ENCODE results near the gene PAPOLA. TPM values are rescaled to one million over a fixed set of nuclear protein-coding genes. Genes with fewer than 3 reads are reported as not detected.

The PAPOLA gene
- total RNA-seq, 4 donors from 2014 or later = 105 to 155 (median 116) TPM

GRCh38 chr14:96598332-96598928 is 96.2 kb downstream of the PAPOLA start:
- no peak for DNase-seq (ENCODE audit: extremely low spot score)
- H3K4me1 ChIP-seq = no peaks in the 10 kb centered on the region
- no peaks in the 10 kb centered on the region for H3K36me3 ChIP-seq
- H3K9me3 ChIP-seq = no peaks in the 10 kb centered on the region
- no peak overlapping the region for H3K27ac ChIP-seq (replicated peaks in 1 of 4)
- H3K4me3 ChIP-seq = no peak overlapping the region
- peaks cover 0 to 23% (median 0%) of the 10 kb centered on the region in 4 donors for H3K27me3 ChIP-seq
- 57% methylated on average over 14 of the region's 14 CpGs for WGBS
- TF ChIP-seq CTCF (IDR thresholded peaks at IDR 0.05) = no peak
- TF ChIP-seq POLR2A (IDR thresholded peaks at IDR 0.05; ENCODE audit: low read depth) = no peak
- TF ChIP-seq EP300 (IDR thresholded peaks at IDR 0.05) = no peak
- no peak for TF ChIP-seq POLR2AphosphoS5 (IDR thresholded peaks at IDR 0.05)
- intact Hi-C loops (cut with DNase I) = no loop called here

GRCh38 chr14:96599076-96599475 is 96.9 kb downstream of the PAPOLA start:
- no peak for DNase-seq (ENCODE audit: extremely low spot score)
- Histone ChIP-seq H3K27me3 (peaks cover 0 to 21% (median 0%) of the 10 kb centered on the region in 4 donors), H3K36me3 (no peaks in the 10 kb centered on the region), H3K27ac (replicated peaks in 1 of 4) (no peak overlapping the region), H3K9me3 (no peaks in the 10 kb centered on the region), H3K4me3 (no peak overlapping the region), H3K4me1 (no peaks in the 10 kb centered on the region)
- TF ChIP-seq EP300 (IDR thresholded peaks at IDR 0.05) (no peak), POLR2A (IDR thresholded peaks at IDR 0.05; ENCODE audit: low read depth) (no peak), CTCF (IDR thresholded peaks at IDR 0.05) (no peak), POLR2AphosphoS5 (IDR thresholded peaks at IDR 0.05) (no peak)
- WGBS = 90% methylated on average over 10 of the region's 10 CpGs
- intact Hi-C loops (cut with DNase I) = no loop called here

DNA sequence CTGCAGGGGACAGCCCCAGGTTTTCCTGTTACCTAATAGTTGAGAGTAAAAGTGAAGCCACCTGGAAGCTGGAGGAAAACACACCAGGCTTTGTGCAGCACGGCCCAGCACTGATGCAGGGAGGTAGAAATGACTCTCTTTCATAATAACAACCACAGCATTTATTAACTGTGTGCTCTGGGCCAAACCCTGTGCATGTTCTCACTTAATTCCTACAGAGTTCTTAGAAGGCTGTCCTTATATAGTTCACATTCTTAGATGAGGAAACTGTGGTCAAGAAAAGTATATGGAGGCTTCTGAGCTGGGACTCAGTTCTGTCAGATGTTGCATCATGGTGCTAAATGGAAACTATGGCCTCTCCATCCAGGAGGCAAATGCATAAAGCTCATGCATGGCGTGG is 100.0 kb downstream of the PAPOLA start:
- no peaks in the 10 kb centered on the region for H3K9me3 ChIP-seq
- H3K4me3 ChIP-seq = no peak overlapping the region
- H3K27ac ChIP-seq (replicated peaks in 1 of 4) = no peak overlapping the region
- TF ChIP-seq CTCF (IDR thresholded peaks at IDR 0.05) (no peak), POLR2AphosphoS5 (IDR thresholded peaks at IDR 0.05) (no peak), EP300 (IDR thresholded peaks at IDR 0.05) (no peak), POLR2A (IDR thresholded peaks at IDR 0.05; ENCODE audit: low read depth) (no peak)
- WGBS = 100% methylated on average over 2 of the region's 2 CpGs
- peaks cover 0 to 21% (median 0%) of the 10 kb centered on the region in 4 donors for H3K27me3 ChIP-seq
- no peaks in the 10 kb centered on the region for H3K4me1 ChIP-seq
- no peaks in the 10 kb centered on the region for H3K36me3 ChIP-seq
- no peak for DNase-seq (ENCODE audit: extremely low spot score)
- intact Hi-C loops (cut with DNase I) = no loop called here

- TF ChIP-seq POLR2AphosphoS5 (IDR thresholded peaks at IDR 0.05) = no peak
- TF ChIP-seq EP300 (IDR thresholded peaks at IDR 0.05) = no peak
- TF ChIP-seq POLR2A (IDR thresholded peaks at IDR 0.05; ENCODE audit: low read depth) = no peak
- H3K4me3 ChIP-seq = no peak overlapping the region
- H3K4me1 ChIP-seq = no peaks in the 10 kb centered on the region
- WGBS = 72% methylated on average over 11 of the region's 11 CpGs
- peaks cover 0 to 19% (median 0%) of the 10 kb centered on the region in 4 donors for H3K27me3 ChIP-seq
- intact Hi-C loops (cut with DNase I) = no loop called here
- no peak overlapping the region for H3K27ac ChIP-seq (replicated peaks in 1 of 4)
- H3K9me3 ChIP-seq = no peaks in the 10 kb centered on the region
- H3K36me3 ChIP-seq = no peaks in the 10 kb centered on the region
- DNase-seq (ENCODE audit: extremely low spot score) = no peak
These were observed 101.4 kb downstream of the PAPOLA start for GRCh38 chr14:96603350-96604255.

GRCh38 chr14:96614481-96614881 is 112.3 kb downstream of the PAPOLA start:
- intact Hi-C loops (cut with DNase I) = no loop called here
- Histone ChIP-seq H3K4me1 (no peaks in the 10 kb centered on the region), H3K4me3 (no peak overlapping the region), H3K27me3 (peaks cover 0 to 38% (median 1%) of the 10 kb centered on the region in 4 donors), H3K27ac (replicated peaks in 1 of 4) (no peak overlapping the region), H3K9me3 (no peaks in the 10 kb centered on the region), H3K36me3 (no peaks in the 10 kb centered on the region)
- TF ChIP-seq CTCF (IDR thresholded peaks at IDR 0.05) = no peak
- TF ChIP-seq EP300 (IDR thresholded peaks at IDR 0.05) = no peak
- TF ChIP-seq POLR2AphosphoS5 (IDR thresholded peaks at IDR 0.05) = no peak
- TF ChIP-seq POLR2A (IDR thresholded peaks at IDR 0.05; ENCODE audit: low read depth) = no peak
- no peak for DNase-seq (ENCODE audit: extremely low spot score)
- WGBS = 47% methylated on average over 16 of the region's 16 CpGs

All from esophagus muscularis mucosa (tissue), 4 donors.